Measurements from ENCODE around the gene PLA2G4A. TPM values are rescaled to one million over a fixed set of nuclear protein-coding genes. Genes with fewer than 3 reads are reported as not detected.

Gene PLA2G4A
- total RNA-seq, 1 donor from 2014 or later, result 0.72 TPM

DNA sequence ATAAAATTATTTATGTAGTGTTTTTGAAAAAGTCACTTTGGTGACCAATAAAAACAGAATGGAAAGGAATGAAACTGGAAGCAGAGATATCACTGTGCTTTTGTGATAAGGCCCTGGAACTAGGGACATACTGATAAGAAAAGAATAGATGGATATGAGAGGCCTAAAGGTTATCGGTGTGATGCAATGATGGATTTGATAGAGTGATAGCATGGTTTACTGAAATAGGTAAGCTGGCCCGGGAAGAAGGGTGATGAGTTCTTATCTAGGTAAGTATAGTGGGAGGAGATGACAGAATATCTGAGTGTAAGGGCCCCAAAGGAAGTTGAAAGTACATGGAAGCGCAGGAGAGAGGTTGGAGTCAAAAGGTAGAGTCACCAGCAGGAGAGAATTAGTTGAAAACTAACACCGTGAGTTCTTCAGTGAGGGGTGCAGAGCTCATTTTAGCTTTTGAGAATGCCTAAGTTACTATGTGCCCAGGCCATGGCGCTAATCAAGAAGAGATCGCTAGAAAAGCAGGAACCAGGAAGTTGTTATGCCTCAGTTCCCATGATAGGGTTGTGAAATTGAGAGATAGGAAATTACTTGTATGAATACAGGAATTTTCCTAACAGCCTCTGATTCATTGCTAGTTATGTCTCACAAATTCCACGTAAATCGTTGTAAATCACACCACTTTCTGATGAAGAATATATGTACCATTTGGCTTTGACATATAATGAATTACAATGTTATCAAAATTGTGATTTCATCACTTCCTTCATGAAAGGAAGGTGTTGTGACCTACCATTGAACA is 115.3 kb downstream of the PLA2G4A start:
- Mint-ChIP-seq H3K36me3 (ENCODE audit: insufficient read depth) (no peaks in the 10 kb centered on the region), H3K4me3 (ENCODE audit: low read depth) (no peak overlapping the region), H3K9me3 (ENCODE audit: low read depth) (no peaks in the 10 kb centered on the region), H3K27me3 (no peaks in the 10 kb centered on the region), H3K4me1 (ENCODE audit: low read depth) (peaks cover 3% of the 10 kb centered on the region), H3K27ac (no peak overlapping the region)
- no peak for DNase-seq (ENCODE audit: low spot score, unreplicated experiment)
- TF ChIP-seq, protein P1, sequence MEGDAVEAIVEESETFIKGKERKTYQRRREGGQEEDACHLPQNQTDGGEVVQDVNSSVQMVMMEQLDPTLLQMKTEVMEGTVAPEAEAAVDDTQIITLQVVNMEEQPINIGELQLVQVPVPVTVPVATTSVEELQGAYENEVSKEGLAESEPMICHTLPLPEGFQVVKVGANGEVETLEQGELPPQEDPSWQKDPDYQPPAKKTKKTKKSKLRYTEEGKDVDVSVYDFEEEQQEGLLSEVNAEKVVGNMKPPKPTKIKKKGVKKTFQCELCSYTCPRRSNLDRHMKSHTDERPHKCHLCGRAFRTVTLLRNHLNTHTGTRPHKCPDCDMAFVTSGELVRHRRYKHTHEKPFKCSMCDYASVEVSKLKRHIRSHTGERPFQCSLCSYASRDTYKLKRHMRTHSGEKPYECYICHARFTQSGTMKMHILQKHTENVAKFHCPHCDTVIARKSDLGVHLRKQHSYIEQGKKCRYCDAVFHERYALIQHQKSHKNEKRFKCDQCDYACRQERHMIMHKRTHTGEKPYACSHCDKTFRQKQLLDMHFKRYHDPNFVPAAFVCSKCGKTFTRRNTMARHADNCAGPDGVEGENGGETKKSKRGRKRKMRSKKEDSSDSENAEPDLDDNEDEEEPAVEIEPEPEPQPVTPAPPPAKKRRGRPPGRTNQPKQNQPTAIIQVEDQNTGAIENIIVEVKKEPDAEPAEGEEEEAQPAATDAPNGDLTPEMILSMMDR (IDR thresholded peaks at IDR 0.05; ENCODE audit: unreplicated experiment), result no peak

DNA sequence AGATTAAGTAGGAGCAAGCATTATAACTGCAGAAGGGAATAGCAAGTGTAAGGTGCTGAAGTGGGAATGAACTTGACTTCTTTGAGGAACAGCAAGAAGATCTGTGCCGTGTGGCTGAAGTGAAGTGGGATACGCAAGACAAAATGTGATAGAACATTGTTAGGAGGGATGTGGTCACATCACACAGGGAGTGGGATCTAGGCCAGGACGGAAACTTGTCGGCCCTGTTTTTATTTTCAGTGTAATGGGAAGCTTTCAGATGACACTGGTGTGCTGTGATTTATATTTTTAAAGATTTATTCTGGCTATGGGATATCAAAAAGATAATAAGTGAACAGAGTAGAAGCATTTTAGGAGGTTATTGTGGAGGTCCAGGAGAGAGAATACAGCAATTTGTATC is 116.4 kb downstream of the PLA2G4A start:
- Mint-ChIP-seq H3K27me3 (no peaks in the 10 kb centered on the region), H3K36me3 (ENCODE audit: insufficient read depth) (no peaks in the 10 kb centered on the region), H3K27ac (no peak overlapping the region), H3K4me1 (ENCODE audit: low read depth) (peaks cover 3% of the 10 kb centered on the region), H3K4me3 (ENCODE audit: low read depth) (no peak overlapping the region), H3K9me3 (ENCODE audit: low read depth) (no peaks in the 10 kb centered on the region)
- TF ChIP-seq, protein P1 (IDR thresholded peaks at IDR 0.05; ENCODE audit: unreplicated experiment), result no peak
- DNase-seq (ENCODE audit: low spot score, unreplicated experiment), result no peak

DNA sequence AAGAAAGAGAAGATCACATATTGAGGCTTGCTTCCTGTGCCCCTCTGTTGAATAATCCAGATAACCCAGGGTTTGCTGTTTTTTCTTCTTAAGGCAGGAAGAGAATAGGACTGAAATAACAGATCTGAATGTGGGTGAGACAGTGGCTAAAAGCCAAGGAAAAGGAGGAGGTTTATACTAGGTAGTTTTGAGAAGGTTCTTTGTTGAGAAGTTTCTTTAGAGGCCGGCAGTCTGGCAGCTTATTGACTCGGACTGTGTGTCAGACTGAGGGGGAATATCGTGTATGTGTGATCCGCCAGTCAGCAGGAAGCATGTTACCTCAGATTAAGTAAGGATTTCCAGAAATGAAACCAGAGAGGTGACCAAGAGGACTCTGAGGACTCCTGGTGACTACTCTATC is 119.8 kb downstream of the PLA2G4A start:
- TF ChIP-seq, protein P1 (IDR thresholded peaks at IDR 0.05; ENCODE audit: unreplicated experiment), result no peak
- Mint-ChIP-seq H3K27ac (no peak overlapping the region), H3K36me3 (ENCODE audit: insufficient read depth) (no peaks in the 10 kb centered on the region), H3K4me1 (ENCODE audit: low read depth) (peaks cover 3% of the 10 kb centered on the region), H3K4me3 (ENCODE audit: low read depth) (no peak overlapping the region), H3K27me3 (no peaks in the 10 kb centered on the region), H3K9me3 (ENCODE audit: low read depth) (no peaks in the 10 kb centered on the region)
- DNase-seq (ENCODE audit: low spot score, unreplicated experiment), result no peak

DNA sequence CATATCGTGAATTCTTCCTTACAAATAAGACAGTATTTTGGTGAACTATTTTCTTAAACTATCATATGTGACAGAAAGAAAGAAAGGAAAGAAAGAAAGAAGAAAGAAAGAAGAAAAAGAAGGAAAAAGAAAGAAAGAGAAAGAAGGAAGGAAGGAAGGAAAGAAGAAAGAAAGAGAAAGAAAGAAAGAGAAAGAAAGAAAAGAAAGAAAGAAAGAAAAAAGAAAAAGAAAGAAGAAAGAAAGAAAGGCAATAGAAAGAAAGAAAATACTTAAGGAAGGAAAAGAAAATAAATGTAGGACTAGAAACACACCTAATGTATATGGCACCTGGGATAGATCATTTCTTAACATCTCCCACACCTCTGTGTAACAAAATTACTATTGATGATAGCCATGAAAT is 120.4 kb downstream of the PLA2G4A start:
- H3K27ac Mint-ChIP-seq, result no peak overlapping the region
- DNase-seq (ENCODE audit: low spot score, unreplicated experiment), result no peak
- H3K4me1 Mint-ChIP-seq (ENCODE audit: low read depth), result no peaks in the 10 kb centered on the region
- H3K9me3 Mint-ChIP-seq (ENCODE audit: low read depth), result no peaks in the 10 kb centered on the region
- no peaks in the 10 kb centered on the region for H3K36me3 Mint-ChIP-seq (ENCODE audit: insufficient read depth)
- H3K27me3 Mint-ChIP-seq, result no peaks in the 10 kb centered on the region
- TF ChIP-seq, protein P1 (IDR thresholded peaks at IDR 0.05; ENCODE audit: unreplicated experiment), result no peak
- no peak overlapping the region for H3K4me3 Mint-ChIP-seq (ENCODE audit: low read depth)

DNA sequence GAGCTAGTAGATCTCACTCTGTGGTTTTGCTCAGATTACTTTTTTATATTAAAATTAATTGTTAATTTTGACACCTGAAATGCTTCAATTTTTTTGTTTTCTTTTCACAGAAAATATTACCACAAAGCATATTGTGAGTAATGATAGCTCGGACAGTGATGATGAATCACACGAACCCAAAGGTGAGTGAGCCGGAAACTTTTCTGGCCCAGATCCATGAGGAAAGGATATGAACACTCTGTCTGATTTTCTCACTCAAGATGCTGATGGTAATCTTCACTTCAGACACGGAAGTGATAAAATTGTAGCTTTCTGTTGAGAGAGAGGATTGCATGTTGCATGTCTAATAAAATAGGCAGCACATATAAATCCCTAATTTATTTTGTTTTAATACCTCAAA is 121.8 kb downstream of the PLA2G4A start:
- Mint-ChIP-seq H3K36me3 (ENCODE audit: insufficient read depth) (no peaks in the 10 kb centered on the region), H3K9me3 (ENCODE audit: low read depth) (no peaks in the 10 kb centered on the region), H3K4me1 (ENCODE audit: low read depth) (no peaks in the 10 kb centered on the region), H3K27ac (no peak overlapping the region), H3K27me3 (no peaks in the 10 kb centered on the region), H3K4me3 (ENCODE audit: low read depth) (no peak overlapping the region)
- TF ChIP-seq, protein P1 (IDR thresholded peaks at IDR 0.05; ENCODE audit: unreplicated experiment), result no peak
- DNase-seq (ENCODE audit: low spot score, unreplicated experiment), result no peak
